ENCODE measurements around the gene IFT27.

The IFT27 gene

DNA sequence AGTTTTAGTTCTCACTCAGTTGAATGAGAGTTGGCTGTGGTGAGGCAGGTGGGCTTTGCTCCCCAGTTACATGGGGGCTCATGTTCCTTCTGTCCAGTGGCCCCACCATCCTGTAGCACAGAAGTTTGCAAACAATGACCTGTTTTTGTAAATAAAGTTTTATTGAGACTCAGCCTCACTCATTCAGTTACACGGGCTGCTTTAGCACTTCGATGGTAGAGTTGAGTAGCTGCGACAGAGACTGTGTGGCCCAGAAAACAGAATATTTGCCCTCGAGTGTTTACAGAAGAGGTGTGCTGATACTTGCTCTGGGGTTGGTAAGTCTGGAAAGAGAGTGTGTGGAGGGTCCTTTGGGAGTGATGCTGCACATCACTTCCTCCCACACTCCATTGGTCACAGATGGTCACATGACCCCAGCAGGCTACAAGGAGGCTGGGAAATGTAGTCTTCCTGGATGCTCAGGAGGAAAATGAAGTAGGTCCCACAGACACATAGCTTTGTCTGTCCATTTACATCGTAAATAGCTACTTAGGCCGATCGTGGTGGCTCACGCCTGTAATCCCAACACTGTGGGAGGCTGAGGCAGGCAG lies 34.6 kb downstream of the IFT27 start:
- DNase-seq (ENCODE audit: low read depth): no peak
- TF ChIP-seq, protein P1, sequence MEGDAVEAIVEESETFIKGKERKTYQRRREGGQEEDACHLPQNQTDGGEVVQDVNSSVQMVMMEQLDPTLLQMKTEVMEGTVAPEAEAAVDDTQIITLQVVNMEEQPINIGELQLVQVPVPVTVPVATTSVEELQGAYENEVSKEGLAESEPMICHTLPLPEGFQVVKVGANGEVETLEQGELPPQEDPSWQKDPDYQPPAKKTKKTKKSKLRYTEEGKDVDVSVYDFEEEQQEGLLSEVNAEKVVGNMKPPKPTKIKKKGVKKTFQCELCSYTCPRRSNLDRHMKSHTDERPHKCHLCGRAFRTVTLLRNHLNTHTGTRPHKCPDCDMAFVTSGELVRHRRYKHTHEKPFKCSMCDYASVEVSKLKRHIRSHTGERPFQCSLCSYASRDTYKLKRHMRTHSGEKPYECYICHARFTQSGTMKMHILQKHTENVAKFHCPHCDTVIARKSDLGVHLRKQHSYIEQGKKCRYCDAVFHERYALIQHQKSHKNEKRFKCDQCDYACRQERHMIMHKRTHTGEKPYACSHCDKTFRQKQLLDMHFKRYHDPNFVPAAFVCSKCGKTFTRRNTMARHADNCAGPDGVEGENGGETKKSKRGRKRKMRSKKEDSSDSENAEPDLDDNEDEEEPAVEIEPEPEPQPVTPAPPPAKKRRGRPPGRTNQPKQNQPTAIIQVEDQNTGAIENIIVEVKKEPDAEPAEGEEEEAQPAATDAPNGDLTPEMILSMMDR (IDR thresholded peaks at IDR 0.05; ENCODE audit: insufficient read depth, low read depth, low read length, missing control alignments): no peak
- H3K4me3 ChIP-seq (ENCODE audit: low read length): no peak overlapping the region

DNA sequence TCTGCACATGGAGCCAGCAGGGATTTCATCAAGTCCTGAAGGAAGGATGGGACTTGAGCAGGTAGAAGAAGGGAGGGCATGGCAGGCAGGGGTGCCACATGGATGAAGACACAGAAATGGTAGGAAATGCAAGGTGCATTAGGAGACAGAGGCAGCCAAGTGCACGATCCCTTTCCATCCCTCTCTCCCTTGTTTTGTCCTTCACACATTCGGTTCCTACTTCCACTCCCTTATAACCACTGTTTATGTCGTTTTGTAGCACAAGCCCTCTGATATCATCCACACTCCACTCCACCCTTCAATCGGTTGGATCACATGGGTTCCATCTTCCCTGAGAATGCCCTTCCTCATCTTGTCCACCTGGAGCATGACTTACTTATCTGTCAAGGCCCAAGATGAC lies 35.2 kb downstream of the IFT27 start:
- TF ChIP-seq, protein P1 (IDR thresholded peaks at IDR 0.05; ENCODE audit: insufficient read depth, low read depth, low read length, missing control alignments): no peak
- H3K4me3 ChIP-seq (ENCODE audit: low read length): no peak overlapping the region
- DNase-seq (ENCODE audit: low read depth): no peak

DNA sequence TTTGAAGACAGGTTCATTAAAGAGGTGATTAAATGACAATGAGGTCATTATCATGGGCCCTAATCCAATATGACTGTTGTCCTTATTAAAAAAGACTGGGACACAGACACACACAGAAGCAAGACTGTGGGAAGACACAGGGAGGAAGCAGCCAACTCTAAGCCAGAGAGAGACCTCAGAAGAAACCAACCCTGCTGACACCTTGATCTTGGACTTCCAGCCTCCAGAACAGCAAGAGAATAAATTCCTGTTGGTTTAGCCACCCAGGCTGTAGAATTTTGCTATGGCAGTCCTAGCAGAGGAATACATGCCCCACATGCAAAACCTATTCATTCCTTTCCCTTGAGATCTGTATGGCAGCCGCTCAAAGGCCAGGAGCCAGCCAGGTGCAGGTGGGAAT lies 36.7 kb downstream of the IFT27 start:
- no peak for DNase-seq (ENCODE audit: low read depth)
- TF ChIP-seq, protein P1 (IDR thresholded peaks at IDR 0.05; ENCODE audit: insufficient read depth, low read depth, low read length, missing control alignments): no peak
- H3K4me3 ChIP-seq (ENCODE audit: low read length): no peak overlapping the region

DNA sequence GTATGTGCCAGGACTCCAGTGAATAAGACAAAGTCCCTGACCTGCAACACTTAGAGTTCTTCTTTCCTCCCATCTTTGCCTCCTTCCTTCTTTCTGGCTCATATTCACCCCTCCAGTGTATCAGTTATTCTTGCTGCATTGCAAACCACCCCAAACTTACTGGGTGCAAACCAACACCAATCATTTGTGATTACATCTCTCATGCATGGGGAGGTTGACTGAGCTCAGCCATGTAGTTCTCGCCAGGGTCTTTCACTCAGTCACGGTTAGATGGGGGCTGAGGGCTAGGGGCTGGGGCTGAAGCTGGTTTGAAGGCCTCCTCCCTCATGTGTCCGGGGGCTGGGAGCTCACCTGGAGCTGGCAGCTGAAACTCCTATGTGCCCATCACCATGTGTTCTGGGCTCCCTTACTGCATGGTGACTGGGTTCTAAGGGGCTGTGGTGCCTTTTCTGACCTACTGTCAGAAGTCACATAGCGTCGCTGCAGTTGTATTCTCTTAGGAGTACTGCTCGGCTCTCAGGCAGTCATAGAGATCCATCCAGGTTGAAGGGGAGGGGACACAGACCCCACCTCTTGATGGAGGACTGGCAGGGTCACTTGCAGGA lies 37.4 kb downstream of the IFT27 start:
- TF ChIP-seq, protein P1 (IDR thresholded peaks at IDR 0.05; ENCODE audit: insufficient read depth, low read depth, low read length, missing control alignments): no peak
- DNase-seq (ENCODE audit: low read depth): no peak
- no peak overlapping the region for H3K4me3 ChIP-seq (ENCODE audit: low read length)

DNA sequence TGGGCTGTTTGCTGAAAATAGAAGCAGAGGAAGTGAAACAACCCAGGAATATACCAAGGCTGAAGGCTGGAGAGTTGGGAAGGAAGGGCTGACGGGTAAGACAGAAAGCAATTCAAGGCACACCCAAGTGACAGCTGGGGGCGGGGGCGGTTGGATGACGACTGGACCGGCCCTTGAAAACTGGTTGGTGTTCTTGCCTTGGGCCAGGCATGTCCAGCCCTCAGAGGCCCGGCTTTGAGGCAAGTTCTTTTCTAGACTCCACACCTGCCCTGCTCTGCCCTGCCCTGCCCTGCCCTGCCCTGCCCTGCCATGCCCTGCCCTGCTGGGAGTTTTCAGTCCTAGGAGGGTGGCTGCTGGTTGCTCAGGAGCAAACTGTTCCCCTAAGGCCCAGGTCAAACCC lies 38.1 kb downstream of the IFT27 start:
- peak; percentile 49 for DNase-seq (ENCODE audit: low read depth)

DNA sequence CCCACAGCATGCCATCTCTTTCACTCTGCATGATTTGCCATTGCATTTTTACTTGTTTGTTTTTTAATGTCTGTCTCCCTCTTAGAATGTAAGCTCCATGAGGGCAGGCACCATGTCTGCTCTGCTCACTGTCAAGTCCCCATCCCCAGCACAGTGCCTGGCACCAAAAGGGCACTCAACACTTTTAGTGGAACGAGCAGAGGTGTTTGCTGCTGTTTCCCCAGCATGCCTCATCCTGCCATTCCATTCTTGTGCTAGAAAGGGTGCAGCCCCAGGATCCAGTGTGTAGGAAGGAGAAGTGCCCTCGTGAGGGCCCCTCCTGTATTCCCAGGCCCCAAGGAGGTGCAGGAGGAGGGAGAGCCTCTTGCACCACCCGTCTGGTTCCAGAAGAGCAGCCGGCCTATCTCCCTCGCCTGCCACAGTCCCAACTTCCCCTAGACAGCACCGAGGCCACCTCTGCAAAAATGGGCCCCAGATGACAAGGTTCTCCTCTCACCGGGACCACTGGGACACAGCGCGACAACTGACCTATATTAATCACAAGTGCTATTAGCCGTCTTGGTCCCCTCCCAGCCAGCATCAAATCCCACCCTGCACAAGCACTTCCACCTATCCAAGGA lies 39.1 kb downstream of the IFT27 start:
- no peak overlapping the region for H3K4me3 ChIP-seq (ENCODE audit: low read length)
- TF ChIP-seq, protein P1 (IDR thresholded peaks at IDR 0.05; ENCODE audit: insufficient read depth, low read depth, low read length, missing control alignments): no peak
- no peak for DNase-seq (ENCODE audit: low read depth)

More for the DNA sequence above, 38.1 kb downstream of the IFT27 start:
- H3K4me3 ChIP-seq (ENCODE audit: low read length): no peak overlapping the region
- TF ChIP-seq, protein P1 (IDR thresholded peaks at IDR 0.05; ENCODE audit: insufficient read depth, low read depth, low read length, missing control alignments): no peak

Data from epithelial cell of esophagus (primary cell).